ENCODE results near the gene AP4B1. TPM values are rescaled to one million over a fixed set of nuclear protein-coding genes. Genes with fewer than 3 reads are reported as not detected.
A peak's percentile ranks its signal among the peaks of the same experiment; 100 is the strongest.

AP4B1 gene
- total and polyA plus RNA-seq, 11 donors = 7.3 to 17.2 (median 10.5) TPM

DNA sequence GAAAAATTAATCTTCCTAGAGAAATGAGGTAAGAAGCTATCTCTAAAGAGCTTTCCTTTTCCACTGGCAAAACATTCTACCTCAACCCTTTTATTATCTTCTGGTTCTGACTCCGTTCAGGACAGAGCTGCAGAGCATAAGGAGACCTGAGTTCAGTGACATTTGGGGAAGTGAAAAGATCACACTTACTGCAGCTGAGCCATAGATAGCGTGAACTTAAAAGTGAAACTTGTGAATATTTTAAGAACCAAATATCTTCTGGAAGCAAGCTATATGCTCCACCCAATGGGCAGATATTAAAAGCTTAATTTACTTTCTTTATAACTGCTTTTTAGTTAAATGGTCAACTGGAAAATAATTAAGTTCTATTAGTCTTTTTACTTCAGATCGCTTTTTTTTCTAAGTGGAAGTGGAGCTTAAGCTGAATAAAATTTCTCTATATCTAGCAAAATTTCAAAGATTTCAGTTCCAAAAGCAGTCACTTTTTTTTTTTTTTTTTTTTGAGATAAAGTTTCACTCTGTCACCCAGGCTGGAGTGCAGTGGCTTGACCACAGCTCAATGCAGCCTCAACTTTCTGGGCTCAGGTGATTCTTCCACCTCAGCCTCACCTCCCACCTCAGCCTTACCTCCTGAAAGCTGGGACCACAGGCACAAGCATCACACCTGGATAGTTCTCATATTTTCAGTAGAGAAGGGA is 45.0 kb downstream of the AP4B1 start:
- Histone ChIP-seq H3K9me3 (no peaks in the 10 kb centered on the region), H3K4me1 (peaks cover 0 to 49% (median 0%) of the 10 kb centered on the region in 12 donors), H3K27ac (peak overlapping the region in 1 of 12 donors; percentile 43), H3K36me3 (peaks cover 0 to 6% (median 0%) of the 10 kb centered on the region in 9 donors), H3K4me3 (peak overlapping the region in 2 of 12 donors; percentile 2 to 5), H3K27me3 (no peaks in the 10 kb centered on the region)
- TF ChIP-seq POLR2A (IDR thresholded peaks at IDR 0.05) = no peak
- TF ChIP-seq, protein P1, sequence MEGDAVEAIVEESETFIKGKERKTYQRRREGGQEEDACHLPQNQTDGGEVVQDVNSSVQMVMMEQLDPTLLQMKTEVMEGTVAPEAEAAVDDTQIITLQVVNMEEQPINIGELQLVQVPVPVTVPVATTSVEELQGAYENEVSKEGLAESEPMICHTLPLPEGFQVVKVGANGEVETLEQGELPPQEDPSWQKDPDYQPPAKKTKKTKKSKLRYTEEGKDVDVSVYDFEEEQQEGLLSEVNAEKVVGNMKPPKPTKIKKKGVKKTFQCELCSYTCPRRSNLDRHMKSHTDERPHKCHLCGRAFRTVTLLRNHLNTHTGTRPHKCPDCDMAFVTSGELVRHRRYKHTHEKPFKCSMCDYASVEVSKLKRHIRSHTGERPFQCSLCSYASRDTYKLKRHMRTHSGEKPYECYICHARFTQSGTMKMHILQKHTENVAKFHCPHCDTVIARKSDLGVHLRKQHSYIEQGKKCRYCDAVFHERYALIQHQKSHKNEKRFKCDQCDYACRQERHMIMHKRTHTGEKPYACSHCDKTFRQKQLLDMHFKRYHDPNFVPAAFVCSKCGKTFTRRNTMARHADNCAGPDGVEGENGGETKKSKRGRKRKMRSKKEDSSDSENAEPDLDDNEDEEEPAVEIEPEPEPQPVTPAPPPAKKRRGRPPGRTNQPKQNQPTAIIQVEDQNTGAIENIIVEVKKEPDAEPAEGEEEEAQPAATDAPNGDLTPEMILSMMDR (IDR thresholded peaks at IDR 0.05) = no peak
- DNase-seq (no peak), ATAC-seq (peak in 1 of 4 donors; percentile 39)
- 55 to 64% (median 60%) methylated on average over 3 of the region's 3 CpGs for WGBS, 4 donors
- intact Hi-C loops (cut with DNase I) = no loop called here

DNA sequence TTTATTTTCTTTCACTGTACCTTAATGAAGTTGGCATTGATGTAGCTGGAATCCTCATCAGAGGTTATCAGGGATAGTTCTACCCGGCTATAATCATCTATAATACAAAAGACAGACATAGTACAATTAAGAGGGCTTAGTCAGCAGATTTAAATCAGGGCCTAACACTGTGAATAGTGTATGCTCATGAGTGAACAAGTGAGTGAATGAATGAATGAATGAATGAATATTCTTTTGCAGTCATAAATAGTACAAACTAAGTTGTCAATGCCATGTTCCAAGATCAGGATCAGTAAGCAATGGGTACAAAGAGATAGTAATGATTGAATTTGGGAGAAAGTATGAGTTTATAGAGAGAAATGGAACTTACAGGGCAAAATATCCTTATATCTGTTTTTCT is 45.6 kb downstream of the AP4B1 start:
- intact Hi-C loops (cut with DNase I) = no loop called here
- Histone ChIP-seq H3K27me3 (no peaks in the 10 kb centered on the region), H3K4me3 (no peak overlapping the region), H3K4me1 (peaks cover 0 to 49% (median 0%) of the 10 kb centered on the region in 12 donors), H3K36me3 (peaks cover 0 to 9% (median 0%) of the 10 kb centered on the region in 9 donors), H3K9me3 (no peaks in the 10 kb centered on the region), H3K27ac (peak overlapping the region in 1 of 12 donors; percentile 43)
- TF ChIP-seq, protein P1 (IDR thresholded peaks at IDR 0.05) = no peak
- TF ChIP-seq POLR2A (IDR thresholded peaks at IDR 0.05) = no peak
- ATAC-seq (no peak), DNase-seq (no peak)
- 85 to 93% (median 87%) methylated on average over 1 of the region's 1 CpG for WGBS, 4 donors

DNA sequence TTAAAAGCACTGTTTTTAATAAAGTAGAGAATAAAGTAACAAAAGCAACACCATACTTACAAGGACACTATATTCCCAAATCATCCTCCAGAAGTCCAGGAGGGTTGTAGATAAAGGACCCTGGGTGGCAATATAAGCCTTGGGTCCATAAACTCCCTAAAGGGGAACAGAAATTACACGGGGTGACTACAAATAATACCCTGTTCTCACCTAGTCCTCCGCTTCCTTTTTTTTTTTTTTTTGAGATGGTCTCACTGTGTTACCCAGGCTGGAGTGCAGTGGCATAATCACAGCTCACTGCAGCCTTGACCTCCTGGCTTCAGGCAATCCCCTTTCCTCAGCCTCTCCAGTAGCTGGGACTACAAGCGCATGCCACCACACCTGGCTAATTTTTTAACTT is 46.2 kb downstream of the AP4B1 start:
- TF ChIP-seq, protein P1 (IDR thresholded peaks at IDR 0.05) = no peak
- no peak for TF ChIP-seq POLR2A (IDR thresholded peaks at IDR 0.05)
- Histone ChIP-seq H3K36me3 (peaks cover 0 to 9% (median 0%) of the 10 kb centered on the region in 9 donors), H3K27ac (peak overlapping the region in 1 of 12 donors; percentile 43), H3K4me1 (peaks cover 0 to 49% (median 0%) of the 10 kb centered on the region in 12 donors), H3K27me3 (no peaks in the 10 kb centered on the region), H3K9me3 (no peaks in the 10 kb centered on the region), H3K4me3 (no peak overlapping the region)
- intact Hi-C loops (cut with DNase I) = no loop called here
- DNase-seq (no peak), ATAC-seq (no peak)
- 80 to 89% (median 87%) methylated on average over 3 of the region's 3 CpGs for WGBS, 4 donors

DNA sequence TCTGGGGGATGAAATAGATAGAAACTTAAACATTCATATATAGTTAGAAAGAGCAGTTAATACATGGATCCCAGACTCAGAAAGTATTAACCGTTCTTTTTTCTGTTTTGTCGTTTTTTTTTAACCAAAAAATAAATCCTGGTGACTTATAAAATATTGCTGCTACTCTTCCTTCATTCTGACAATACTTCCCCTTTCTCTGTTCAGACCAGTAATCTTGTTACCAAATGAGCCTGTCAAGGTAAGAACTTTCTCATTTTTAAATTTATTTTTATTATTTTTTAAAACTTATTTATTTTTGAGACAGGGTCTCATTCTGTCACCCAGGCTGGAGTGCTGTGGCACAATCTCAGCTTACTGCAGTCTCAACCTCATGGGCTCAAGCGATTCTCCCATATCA is 46.8 kb downstream of the AP4B1 start:
- Histone ChIP-seq H3K27me3 (no peaks in the 10 kb centered on the region), H3K36me3 (peaks cover 0 to 9% (median 0%) of the 10 kb centered on the region in 9 donors), H3K9me3 (no peaks in the 10 kb centered on the region), H3K27ac (no peak overlapping the region), H3K4me3 (no peak overlapping the region), H3K4me1 (peaks cover 0 to 49% (median 0%) of the 10 kb centered on the region in 12 donors)
- ATAC-seq (no peak), DNase-seq (no peak)
- intact Hi-C loops (cut with DNase I) = no loop called here
- TF ChIP-seq POLR2A (IDR thresholded peaks at IDR 0.05) = no peak
- TF ChIP-seq, protein P1 (IDR thresholded peaks at IDR 0.05) = no peak
- 79 to 84% (median 81%) methylated on average over 3 of the region's 3 CpGs for WGBS, 4 donors

All from heart left ventricle (tissue), 16 donors.